HUES64 (cell line): Measurements from ENCODE around the gene WNT1. TPM values are rescaled to one million over a fixed set of nuclear protein-coding genes. Genes with fewer than 3 reads are reported as not detected.

Experiments used
- H3K27ac ChIP-seq: 2 replicates; pipeline ENCODE4 v1.7.0; 2013; ENCODE audit warnings: low read depth, low read length, inconsistent platforms
- H3K27me3 ChIP-seq: 2 replicates; pipeline ENCODE4 v1.6.1; 2013; ENCODE audit warnings: mild to moderate bottlenecking, low read length; ENCODE audit not compliant: insufficient read depth
- H3K36me3 ChIP-seq: 2 replicates; pipeline ENCODE4 v1.6.1; 2013; ENCODE audit warnings: mild to moderate bottlenecking, low read length; ENCODE audit not compliant: insufficient read depth
- H3K4me1 ChIP-seq: 2 replicates; pipeline ENCODE4 v1.6.1; 2013; ENCODE audit warnings: mild to moderate bottlenecking, low read length, moderate library complexity; ENCODE audit not compliant: insufficient read depth
- H3K4me3 ChIP-seq: 2 replicates; pipeline ENCODE4 v1.5.1; 2013; ENCODE audit warnings: mild to moderate bottlenecking, low read length, moderate library complexity
- H3K9ac ChIP-seq: 2 replicates; pipeline ENCODE4 v1.6.1; 2013; ENCODE audit warnings: mild to moderate bottlenecking, low read depth, low read length
- H3K9me3 ChIP-seq: 2 replicates; pipeline ENCODE4 v1.6.1; 2013; ENCODE audit warnings: low read depth, low read length; ENCODE audit not compliant: insufficient read depth
- WGBS: fragments of 150-250, 120-280 bp; methylation state at CpG from one replicate; pipeline ENCODE4 v1.1.7; 2013; ENCODE audit warnings: missing lambda C conversion rate; 5-methylcytosine and 5-hydroxymethylcytosine counted together
- polyA plus RNA-seq, 2 experiments: library from polyadenylated mRNA; stranded (reverse); fragments of 50-300 nt; gene quantifications; one replicate each; pipeline ENCODE4 v1.2.3, GENCODE V29; 2013

Gene WNT1
- 0.60 TPM for polyA plus RNA-seq (2013, experiment 1 of 2)
- 0.76 TPM for polyA plus RNA-seq (2013, experiment 2 of 2)

DNA sequence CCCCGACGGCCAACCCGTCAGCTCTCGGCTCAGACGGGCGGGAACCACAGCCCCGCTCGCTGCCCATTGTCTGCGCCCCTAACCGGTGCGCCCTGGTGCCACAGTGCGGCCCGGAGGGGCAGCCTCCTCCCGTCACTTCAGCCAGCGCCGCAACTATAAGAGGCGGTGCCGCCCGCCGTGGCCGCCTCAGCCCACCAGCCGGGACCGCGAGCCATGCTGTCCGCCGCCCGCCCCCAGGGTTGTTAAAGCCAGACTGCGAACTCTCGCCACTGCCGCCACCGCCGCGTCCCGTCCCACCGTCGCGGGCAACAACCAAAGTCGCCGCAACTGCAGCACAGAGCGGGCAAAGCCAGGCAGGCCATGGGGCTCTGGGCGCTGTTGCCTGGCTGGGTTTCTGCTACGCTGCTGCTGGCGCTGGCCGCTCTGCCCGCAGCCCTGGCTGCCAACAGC lies at the start of gene WNT1:
Gene WNT1, plus strand, starts transcription at position 32 of the 450 bp plus-strand sequence. Its CDS starts 329 bp downstream, at position 361.
- Histone ChIP-seq H3K36me3 (no peaks in the 10 kb centered on the region), H3K27me3 (peaks cover 98% of the 10 kb centered on the region), H3K27ac (no peak within 1 kb of the TSS), H3K9ac (no peak within 1 kb of the TSS), H3K9me3 (no peaks in the 10 kb centered on the region), H3K4me1 (peaks cover 11% of the 10 kb centered on the region), H3K4me3 (peak within 1 kb of the TSS; percentile 46)
- 2% methylated on average over 45 of the region's 45 CpGs for WGBS

DNA sequence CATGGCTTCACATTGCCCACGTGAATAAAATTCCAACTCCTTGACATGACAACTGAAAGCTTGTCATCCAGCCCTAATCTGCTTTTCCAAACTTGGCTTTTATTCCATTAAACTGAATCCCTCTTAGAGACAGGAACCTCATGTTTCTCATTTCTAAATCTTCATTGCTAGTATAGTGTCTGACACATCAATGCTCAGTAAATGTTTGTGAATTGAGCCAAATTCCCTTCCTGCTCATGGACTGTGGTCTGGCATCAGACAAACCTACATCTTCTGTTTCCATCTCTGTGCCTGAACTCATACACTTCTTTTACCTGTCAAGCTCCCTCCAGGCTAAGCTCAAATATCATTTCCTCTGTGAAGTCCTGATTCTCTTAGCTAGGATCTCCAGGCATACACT lies 48.6 kb upstream of the WNT1 start:
- 89% methylated on average over 1 of the region's 1 CpG for WGBS
- peaks cover 65% of the 10 kb centered on the region for H3K36me3 ChIP-seq
- no peaks in the 10 kb centered on the region for H3K4me1 ChIP-seq
- no peak overlapping the region for H3K9ac ChIP-seq
- no peak overlapping the region for H3K4me3 ChIP-seq
- no peaks in the 10 kb centered on the region for H3K27me3 ChIP-seq
- H3K27ac ChIP-seq: no peak overlapping the region
- no peaks in the 10 kb centered on the region for H3K9me3 ChIP-seq

DNA sequence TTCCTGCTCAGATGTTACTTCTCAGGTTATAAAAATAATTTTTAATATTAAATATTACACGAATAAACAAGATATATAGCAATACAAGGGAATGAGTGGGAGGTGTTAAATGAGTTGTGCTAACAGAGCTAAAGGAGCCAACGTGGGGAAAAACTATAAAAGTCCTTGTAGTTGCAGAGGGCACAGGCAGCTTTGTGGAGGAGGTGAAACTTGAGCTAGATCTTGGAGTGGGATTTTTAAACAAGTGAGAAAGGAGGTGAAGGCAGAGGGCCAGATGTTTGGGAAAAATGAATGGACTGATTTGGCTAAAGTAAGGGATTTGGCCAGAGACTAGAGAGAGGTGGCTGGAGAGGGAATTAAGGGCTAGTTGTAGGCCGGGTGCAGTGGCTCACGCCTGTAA lies 47.6 kb upstream of the WNT1 start:
- H3K27ac ChIP-seq: no peak overlapping the region
- H3K4me3 ChIP-seq: no peak overlapping the region
- peaks cover 72% of the 10 kb centered on the region for H3K36me3 ChIP-seq
- no peak overlapping the region for H3K9ac ChIP-seq
- no peaks in the 10 kb centered on the region for H3K9me3 ChIP-seq
- no peaks in the 10 kb centered on the region for H3K27me3 ChIP-seq
- 93% methylated on average over 4 of the region's 4 CpGs for WGBS
- H3K4me1 ChIP-seq: no peaks in the 10 kb centered on the region

DNA sequence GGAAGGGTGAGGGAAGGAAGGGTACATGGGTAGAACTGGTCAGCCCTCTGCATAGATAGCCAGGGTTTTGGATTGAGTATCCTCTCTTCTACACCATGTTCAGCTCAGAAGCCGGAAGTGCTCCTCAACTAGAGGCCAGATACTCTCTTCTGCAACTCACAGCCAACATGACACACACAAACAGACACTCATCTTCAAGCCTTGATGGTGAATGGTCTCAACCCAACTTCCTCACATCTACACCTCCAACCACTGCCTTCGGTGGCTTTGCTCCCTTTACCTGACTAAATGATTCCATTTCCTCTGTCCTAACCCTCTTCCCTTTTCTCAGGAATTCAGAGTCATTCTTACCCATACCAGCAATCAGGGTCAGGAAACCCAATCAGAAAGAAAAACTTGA lies 45.2 kb upstream of the WNT1 start:
- Histone ChIP-seq H3K4me3 (no peak overlapping the region), H3K27me3 (no peaks in the 10 kb centered on the region), H3K9me3 (no peaks in the 10 kb centered on the region), H3K4me1 (no peaks in the 10 kb centered on the region), H3K27ac (no peak overlapping the region), H3K9ac (no peak overlapping the region), H3K36me3 (peaks cover 76% of the 10 kb centered on the region)
- WGBS: 48% methylated on average over 2 of the region's 2 CpGs

DNA sequence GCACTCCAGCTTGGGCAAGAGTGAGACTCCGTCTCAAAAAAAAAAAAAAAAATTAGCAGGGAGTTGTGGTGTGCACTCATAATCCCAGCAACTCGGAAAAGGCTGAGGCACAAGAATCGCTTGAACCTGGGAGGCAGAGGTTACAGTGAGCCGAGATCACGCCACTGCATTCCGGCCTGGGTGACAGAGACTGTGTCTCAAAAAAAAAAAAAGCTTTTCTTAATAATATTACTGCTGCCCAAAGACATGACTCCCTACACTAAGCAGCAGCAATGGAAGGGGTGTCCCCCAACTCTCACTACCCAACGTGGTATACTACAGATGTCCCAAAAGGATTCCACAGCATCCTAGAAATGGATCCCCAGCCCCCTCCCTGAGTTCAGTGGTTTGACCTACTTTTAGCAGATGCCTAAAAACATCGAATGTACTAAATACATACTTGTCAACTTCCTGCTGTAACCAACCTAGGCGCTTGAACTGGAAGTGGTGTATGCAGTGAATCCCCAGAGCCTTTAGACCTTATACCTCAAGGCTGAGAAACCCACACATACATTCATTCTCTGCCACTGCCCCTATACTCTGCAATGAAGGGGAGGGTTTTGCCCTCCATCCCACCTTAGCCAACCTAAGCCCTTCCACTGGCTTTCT lies 44.3 kb upstream of the WNT1 start:
- H3K9me3 ChIP-seq: no peaks in the 10 kb centered on the region
- no peak overlapping the region for H3K9ac ChIP-seq
- no peak overlapping the region for H3K27ac ChIP-seq
- H3K4me1 ChIP-seq: no peaks in the 10 kb centered on the region
- no peak overlapping the region for H3K4me3 ChIP-seq
- H3K36me3 ChIP-seq: peaks cover 78% of the 10 kb centered on the region
- 95% methylated on average over 9 of the region's 9 CpGs for WGBS
- no peaks in the 10 kb centered on the region for H3K27me3 ChIP-seq

DNA sequence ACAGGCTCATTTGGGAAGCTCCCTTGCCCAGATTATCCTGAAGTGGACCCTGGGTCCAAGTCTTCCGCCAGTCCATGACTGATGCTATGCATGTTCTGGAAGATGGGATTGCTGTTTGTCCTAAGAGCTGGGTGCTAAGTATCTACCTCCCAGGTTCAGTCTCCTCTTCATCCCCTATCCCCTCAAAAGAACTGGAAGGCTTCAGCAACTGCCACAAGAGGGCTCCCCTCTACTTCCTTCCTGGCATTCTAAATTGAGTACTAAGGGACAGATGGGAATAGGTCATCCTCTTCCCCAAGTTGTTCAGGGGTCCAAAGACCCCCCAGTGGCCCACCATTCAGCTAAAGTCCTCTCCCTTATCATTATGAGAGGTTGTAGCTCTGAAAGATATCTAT lies 43.8 kb upstream of the WNT1 start:
- H3K27me3 ChIP-seq: no peaks in the 10 kb centered on the region
- WGBS: 100% methylated on average over 1 of the region's 1 CpG
- no peaks in the 10 kb centered on the region for H3K9me3 ChIP-seq
- H3K9ac ChIP-seq: no peak overlapping the region
- H3K36me3 ChIP-seq: peaks cover 81% of the 10 kb centered on the region
- no peaks in the 10 kb centered on the region for H3K4me1 ChIP-seq
- no peak overlapping the region for H3K27ac ChIP-seq
- H3K4me3 ChIP-seq: no peak overlapping the region

DNA sequence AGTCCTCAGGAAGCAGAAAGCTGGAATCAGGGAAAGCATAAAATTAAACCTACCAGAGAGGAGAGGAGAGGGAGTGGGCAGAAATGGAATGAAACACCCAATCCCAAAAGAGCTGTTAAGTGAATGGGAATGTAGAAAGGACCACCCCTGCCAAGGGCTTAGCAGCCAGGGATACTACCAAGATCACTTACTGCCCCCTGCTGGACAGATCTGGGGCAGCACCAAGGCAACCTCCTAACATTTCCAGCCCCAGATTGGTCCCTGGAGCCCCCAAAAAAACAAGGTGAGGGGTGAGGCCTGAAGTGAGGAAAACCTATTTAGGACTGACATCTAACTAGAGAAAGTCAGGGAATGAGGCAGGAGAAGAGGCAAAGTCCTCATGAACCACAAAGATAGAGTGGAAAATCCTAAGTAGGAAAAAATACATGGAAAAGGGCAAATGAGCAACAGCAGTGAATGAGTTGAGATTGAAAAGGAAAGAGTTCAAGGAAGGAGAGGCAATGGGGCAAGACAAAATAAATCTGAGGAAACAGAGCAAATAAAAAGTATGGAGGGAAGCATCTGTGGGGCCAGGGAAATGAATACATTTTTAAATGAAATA lies 41.6 kb upstream of the WNT1 start:
- peaks cover 83% of the 10 kb centered on the region for H3K36me3 ChIP-seq
- no peaks in the 10 kb centered on the region for H3K27me3 ChIP-seq
- no peak overlapping the region for H3K27ac ChIP-seq
- no peak overlapping the region for H3K9ac ChIP-seq
- no peak overlapping the region for H3K4me3 ChIP-seq
- no peaks in the 10 kb centered on the region for H3K9me3 ChIP-seq
- no peaks in the 10 kb centered on the region for H3K4me1 ChIP-seq

DNA sequence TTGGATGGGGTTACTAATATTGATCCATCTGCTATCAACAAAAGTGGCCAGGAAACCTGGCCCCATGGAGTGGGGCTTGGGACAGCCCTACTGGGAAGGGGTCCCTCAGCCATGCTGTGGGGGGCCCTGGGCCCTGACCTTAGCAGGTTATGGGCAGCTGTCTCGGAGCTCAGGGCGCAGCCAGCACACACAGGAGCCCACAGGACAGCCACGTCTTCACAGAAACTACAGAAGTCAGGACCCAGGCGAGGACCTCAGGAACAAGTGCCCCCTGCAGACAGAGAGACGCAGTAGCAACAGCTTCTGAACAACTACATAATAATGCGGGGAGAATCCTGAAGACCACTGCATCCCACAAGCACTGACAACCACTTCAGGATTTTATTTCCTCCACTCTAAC lies 41.0 kb upstream of the WNT1 start:
- H3K9ac ChIP-seq: no peak overlapping the region
- no peaks in the 10 kb centered on the region for H3K4me1 ChIP-seq
- H3K4me3 ChIP-seq: no peak overlapping the region
- WGBS: 76% methylated on average over 6 of the region's 6 CpGs
- no peaks in the 10 kb centered on the region for H3K27me3 ChIP-seq
- H3K9me3 ChIP-seq: no peaks in the 10 kb centered on the region
- H3K36me3 ChIP-seq: peaks cover 85% of the 10 kb centered on the region
- H3K27ac ChIP-seq: no peak overlapping the region

DNA sequence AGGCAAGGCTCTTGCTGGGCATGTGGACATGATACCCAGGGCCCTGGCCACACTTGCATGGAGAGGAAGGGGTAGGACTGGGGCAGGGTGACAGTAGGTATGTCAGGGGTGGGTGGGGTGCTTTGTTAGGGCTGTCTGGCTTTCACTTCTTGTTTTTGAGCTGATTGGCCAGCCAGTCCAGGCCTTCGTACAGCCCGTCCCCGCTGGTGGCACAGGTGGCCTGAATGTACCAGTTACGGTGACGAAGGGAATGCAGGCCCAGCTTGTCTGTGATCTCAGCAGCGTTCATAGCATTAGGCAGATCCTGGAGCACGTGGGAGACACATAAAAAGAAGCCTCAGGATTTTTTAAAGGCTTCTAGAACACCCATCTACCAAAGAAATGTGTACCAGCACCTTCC lies 39.3 kb upstream of the WNT1 start:
- Histone ChIP-seq H3K4me3 (no peak overlapping the region), H3K4me1 (no peaks in the 10 kb centered on the region), H3K27ac (no peak overlapping the region), H3K27me3 (no peaks in the 10 kb centered on the region), H3K9me3 (no peaks in the 10 kb centered on the region), H3K9ac (no peak overlapping the region), H3K36me3 (peaks cover 73% of the 10 kb centered on the region)
- WGBS: 93% methylated on average over 7 of the region's 7 CpGs

DNA sequence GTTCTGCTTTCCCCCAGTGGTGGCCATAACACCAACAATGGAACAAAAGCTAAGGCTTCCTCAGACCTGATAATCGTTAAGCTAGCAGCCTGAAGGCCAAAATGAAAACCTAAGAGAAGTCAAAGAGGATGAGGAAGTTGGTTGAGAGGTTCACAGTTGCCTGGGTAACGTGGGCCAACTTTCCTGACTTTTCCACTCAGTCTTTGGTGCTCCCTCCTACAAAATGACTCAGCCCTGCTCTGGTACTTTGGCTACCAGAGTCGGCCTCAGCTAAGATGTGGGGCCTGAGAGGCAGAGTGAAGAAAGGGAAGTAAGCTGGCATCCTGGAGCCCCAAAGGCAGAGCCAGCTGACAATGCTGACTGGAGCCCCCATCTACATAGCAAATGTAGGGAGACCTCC lies 37.9 kb upstream of the WNT1 start:
- Histone ChIP-seq H3K9me3 (no peaks in the 10 kb centered on the region), H3K9ac (no peak overlapping the region)
- WGBS: 95% methylated on average over 3 of the region's 3 CpGs

DNA sequence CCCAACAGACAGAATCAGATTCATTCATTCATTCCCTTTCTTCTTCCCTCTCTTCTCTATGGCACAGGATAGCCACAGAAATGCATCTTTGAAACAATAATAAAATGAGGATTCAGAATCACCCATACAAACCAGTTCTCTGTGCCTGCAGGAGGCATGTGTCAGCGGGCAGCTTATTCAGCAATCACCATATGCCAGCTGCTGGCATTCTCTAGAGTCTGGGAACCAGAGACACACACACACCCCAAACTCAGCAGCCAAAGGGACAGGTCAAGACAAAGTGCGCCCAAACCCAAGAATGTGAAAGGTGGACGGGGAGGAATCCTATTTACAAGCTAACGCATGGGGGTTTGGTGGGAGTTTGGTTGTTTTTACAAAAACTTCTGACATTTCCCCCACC lies 34.9 kb upstream of the WNT1 start:
- WGBS: 100% methylated on average over 1 of the region's 4 CpGs
- no peaks in the 10 kb centered on the region for H3K4me1 ChIP-seq
- H3K27me3 ChIP-seq: no peaks in the 10 kb centered on the region

More for the DNA sequence above, 37.9 kb upstream of the WNT1 start:
- Histone ChIP-seq H3K27ac (no peak overlapping the region), H3K36me3 (peaks cover 65% of the 10 kb centered on the region), H3K4me1 (no peaks in the 10 kb centered on the region), H3K4me3 (no peak overlapping the region), H3K27me3 (no peaks in the 10 kb centered on the region)

More for the DNA sequence above, 34.9 kb upstream of the WNT1 start:
- Histone ChIP-seq H3K27ac (no peak overlapping the region), H3K4me3 (no peak overlapping the region), H3K9me3 (no peaks in the 10 kb centered on the region), H3K9ac (no peak overlapping the region), H3K36me3 (peaks cover 41% of the 10 kb centered on the region)
